ENCODE data around the gene SDK1. TPM values are rescaled to one million over a fixed set of nuclear protein-coding genes. Genes with fewer than 3 reads are reported as not detected.

Gene SDK1
- polyA plus RNA-seq, 1 donor from 2014 or later, result not detected

DNA sequence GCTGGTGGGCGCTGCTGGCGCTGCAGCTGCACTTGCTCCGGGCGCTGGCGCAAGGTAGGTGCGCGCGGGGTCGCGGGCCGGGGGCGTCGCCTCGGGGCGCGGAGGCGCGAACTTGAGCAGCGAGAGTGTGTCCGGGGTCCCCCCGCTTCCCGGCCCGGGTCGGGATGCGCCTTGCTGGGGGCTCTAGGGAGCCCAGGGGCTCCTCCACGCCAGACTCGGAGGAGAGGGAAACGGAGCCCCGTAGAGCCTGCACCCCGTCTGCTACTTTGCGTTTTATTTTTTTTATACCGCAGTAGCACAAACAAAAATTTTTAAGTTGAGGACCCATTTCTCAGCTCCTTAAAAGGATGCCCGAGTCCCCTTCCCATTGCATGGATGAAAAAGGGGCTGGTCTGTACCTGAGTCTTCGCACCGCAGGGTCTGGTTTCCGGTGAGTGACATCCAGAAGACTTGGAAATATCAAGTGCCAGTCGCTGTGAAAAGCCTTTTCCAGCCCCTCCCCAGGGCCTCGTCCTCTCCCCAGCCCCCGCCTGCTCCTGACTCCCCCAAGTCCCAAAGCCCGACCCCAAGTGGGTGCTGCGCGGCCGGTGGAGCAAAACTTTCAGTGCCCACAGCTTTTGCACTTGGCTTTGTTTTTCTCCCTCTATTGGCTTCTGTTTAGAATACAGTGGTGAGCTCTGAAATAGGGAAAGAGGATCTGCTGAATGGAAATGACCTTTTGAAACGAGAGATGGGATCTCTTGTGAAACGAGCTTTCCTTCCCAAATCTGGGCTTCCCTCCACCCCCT lies 973 bp downstream of the SDK1 start:
- H3K4me1 Mint-ChIP-seq, result peaks cover 5 to 10% (median 8%) of the 10 kb centered on the region in 3 donors
- peaks cover 21% of the 10 kb centered on the region for H3K27me3 Mint-ChIP-seq
- H3K4me3 Mint-ChIP-seq, result peak overlapping the region; percentile 84 to 90 (median 86)
- peaks cover 0 to 2% (median 0%) of the 10 kb centered on the region in 3 donors for H3K9me3 Mint-ChIP-seq
- H3K36me3 Mint-ChIP-seq, result no peaks in the 10 kb centered on the region
- peak overlapping the region; percentile 85 to 94 (median 86) for H3K27ac Mint-ChIP-seq

- peak overlapping the region; percentile 35 to 90 (median 66) for H3K4me3 Mint-ChIP-seq
- no peaks in the 10 kb centered on the region for H3K36me3 Mint-ChIP-seq
- H3K27me3 Mint-ChIP-seq, result peaks cover 21% of the 10 kb centered on the region
- peaks cover 5 to 10% (median 8%) of the 10 kb centered on the region in 3 donors for H3K4me1 Mint-ChIP-seq
- no peaks in the 10 kb centered on the region for H3K9me3 Mint-ChIP-seq
- peak overlapping the region in 2 of 3 donors; percentile 85 to 86 for H3K27ac Mint-ChIP-seq
These were observed 1.7 kb downstream of the SDK1 start for GRCh38 chr7:3302681-3303320.

DNA sequence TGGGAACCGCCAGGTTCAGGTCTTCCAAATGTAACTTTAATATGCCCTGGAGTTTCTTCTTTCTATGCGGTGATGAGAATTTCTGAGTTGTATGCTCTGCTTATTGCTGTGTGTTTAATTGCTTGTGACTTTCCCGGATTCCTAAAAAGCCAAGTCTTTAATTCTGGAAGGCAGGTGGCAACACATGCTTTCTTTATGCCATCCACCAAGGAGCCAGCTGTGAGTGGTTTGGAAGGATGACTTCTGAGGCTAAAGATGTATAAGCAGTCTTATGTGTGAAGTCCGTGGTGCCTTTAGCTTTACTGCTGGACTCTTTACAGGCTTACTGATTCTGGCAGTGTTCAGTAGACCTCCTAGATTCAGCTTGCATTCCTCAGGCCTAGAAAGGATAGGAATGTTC lies 3.1 kb downstream of the SDK1 start:
- H3K27me3 Mint-ChIP-seq, result peaks cover 25% of the 10 kb centered on the region

GRCh38 chr7:3307435-3307834 lies 6.4 kb downstream of the SDK1 start:
- no peak overlapping the region for H3K27ac Mint-ChIP-seq
- peaks cover 2 to 11% (median 2%) of the 10 kb centered on the region in 3 donors for H3K4me1 Mint-ChIP-seq
- H3K4me3 Mint-ChIP-seq, result no peak overlapping the region
- H3K36me3 Mint-ChIP-seq, result no peaks in the 10 kb centered on the region
- H3K9me3 Mint-ChIP-seq, result no peaks in the 10 kb centered on the region
- H3K27me3 Mint-ChIP-seq, result peaks cover 18% of the 10 kb centered on the region

More for the DNA sequence above, 3.1 kb downstream of the SDK1 start:
- Mint-ChIP-seq H3K27ac (no peak overlapping the region), H3K36me3 (no peaks in the 10 kb centered on the region), H3K9me3 (no peaks in the 10 kb centered on the region), H3K4me3 (peak overlapping the region in 1 of 4 donors; percentile 44), H3K4me1 (peaks cover 5 to 10% (median 7%) of the 10 kb centered on the region in 3 donors)

DNA sequence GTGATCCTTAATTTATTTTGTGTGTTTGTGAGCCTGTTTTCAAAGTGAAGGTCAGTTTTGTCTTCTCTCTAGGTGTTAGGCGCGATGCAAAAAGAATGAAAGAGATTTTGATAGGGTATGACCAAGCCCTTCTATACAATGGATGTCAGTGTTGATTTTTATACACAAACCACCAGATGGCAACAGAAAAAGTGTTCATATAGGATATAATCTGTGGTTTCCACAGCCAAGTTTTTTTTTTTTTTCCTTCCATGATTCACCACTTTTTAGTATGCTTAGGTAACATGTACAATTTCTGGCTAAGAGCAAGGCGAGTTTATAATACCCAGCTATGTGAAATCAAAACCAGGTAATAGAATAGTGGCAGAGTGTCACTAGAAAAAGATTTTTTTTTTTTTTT lies 8.1 kb downstream of the SDK1 start:
- Mint-ChIP-seq H3K4me3 (no peak overlapping the region), H3K36me3 (no peaks in the 10 kb centered on the region), H3K4me1 (peaks cover 0 to 8% (median 3%) of the 10 kb centered on the region in 3 donors), H3K27me3 (peaks cover 13% of the 10 kb centered on the region), H3K27ac (no peak overlapping the region), H3K9me3 (no peaks in the 10 kb centered on the region)

DNA sequence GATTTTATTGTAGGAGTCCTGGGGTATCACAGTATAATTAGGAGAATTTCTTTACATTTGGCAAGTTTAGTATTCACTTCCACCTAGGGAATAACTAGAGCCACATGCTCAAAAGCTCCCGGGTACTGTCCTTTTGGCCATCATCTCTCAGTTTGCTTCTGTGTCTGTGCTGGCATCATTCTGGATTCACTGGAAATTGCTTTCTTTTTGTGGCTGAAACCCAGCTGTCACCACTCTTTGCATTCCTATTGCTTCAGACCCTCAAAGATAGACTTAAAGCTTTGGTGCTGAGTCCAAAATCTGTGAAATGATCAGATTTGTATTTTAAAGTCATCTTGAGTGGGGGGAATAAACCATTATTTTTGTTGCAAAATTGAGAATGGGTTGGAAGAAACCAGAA lies 8.9 kb downstream of the SDK1 start:
- Mint-ChIP-seq H3K4me1 (peaks cover 0 to 8% (median 3%) of the 10 kb centered on the region in 3 donors), H3K27ac (no peak overlapping the region), H3K36me3 (no peaks in the 10 kb centered on the region), H3K9me3 (no peaks in the 10 kb centered on the region), H3K4me3 (no peak overlapping the region), H3K27me3 (peaks cover 13% of the 10 kb centered on the region)

DNA sequence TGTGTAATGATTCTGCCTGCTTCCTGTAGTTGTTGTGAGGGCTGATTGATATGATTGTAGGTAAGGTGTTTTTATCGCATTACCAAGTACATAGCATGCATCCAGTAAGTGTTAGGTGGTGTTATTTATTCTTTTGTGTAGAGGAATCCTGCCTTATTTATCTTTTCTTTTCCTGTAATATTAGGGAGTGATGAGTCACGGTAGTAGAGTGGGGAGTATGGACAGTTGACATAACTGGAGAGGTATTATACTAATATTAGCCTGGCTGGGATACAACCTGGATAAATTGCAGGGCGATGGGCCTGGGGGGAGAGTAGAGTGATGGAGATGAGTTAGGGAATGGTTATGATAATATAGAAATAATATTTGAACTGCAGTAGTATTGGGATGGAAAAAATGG lies 9.8 kb downstream of the SDK1 start:
- no peak overlapping the region for H3K27ac Mint-ChIP-seq
- no peak overlapping the region for H3K4me3 Mint-ChIP-seq
- H3K27me3 Mint-ChIP-seq, result peaks cover 12% of the 10 kb centered on the region
- H3K4me1 Mint-ChIP-seq, result peaks cover 0 to 8% (median 3%) of the 10 kb centered on the region in 3 donors
- no peaks in the 10 kb centered on the region for H3K36me3 Mint-ChIP-seq
- H3K9me3 Mint-ChIP-seq, result no peaks in the 10 kb centered on the region

DNA sequence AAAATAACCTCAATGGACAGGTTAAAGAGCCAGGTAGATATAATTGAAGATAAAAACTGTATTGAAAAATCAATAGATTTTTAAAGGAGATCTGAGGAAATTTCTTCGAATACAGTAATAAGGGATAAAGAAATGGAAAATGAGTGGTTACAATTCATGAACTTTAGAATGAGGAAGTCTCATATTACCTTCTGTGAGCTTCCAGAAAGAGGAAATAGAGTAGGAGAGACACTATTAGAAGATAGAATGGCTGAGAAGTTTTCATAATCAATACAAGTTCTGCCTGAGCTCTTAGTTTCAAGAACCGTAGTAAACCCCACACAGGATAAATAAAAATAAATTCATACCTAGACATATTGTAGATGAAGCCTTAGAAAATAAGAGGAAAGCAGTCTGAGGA lies 11.5 kb downstream of the SDK1 start:
- Mint-ChIP-seq H3K9me3 (no peaks in the 10 kb centered on the region), H3K27me3 (peaks cover 12% of the 10 kb centered on the region), H3K4me3 (no peak overlapping the region), H3K4me1 (peaks cover 0 to 8% (median 3%) of the 10 kb centered on the region in 3 donors), H3K27ac (no peak overlapping the region), H3K36me3 (no peaks in the 10 kb centered on the region)

- Mint-ChIP-seq H3K4me1 (peaks cover 0 to 2% (median 0%) of the 10 kb centered on the region in 3 donors), H3K4me3 (no peak overlapping the region), H3K27ac (no peak overlapping the region), H3K27me3 (peaks cover 3% of the 10 kb centered on the region), H3K9me3 (no peaks in the 10 kb centered on the region), H3K36me3 (no peaks in the 10 kb centered on the region)
These were observed 17.8 kb downstream of the SDK1 start for GRCh38 chr7:3318874-3319273.

GRCh38 chr7:3321206-3321605 lies 20.2 kb downstream of the SDK1 start:
- Mint-ChIP-seq H3K4me3 (no peak overlapping the region), H3K36me3 (no peaks in the 10 kb centered on the region), H3K9me3 (no peaks in the 10 kb centered on the region), H3K4me1 (peaks cover 0 to 2% (median 0%) of the 10 kb centered on the region in 3 donors), H3K27ac (no peak overlapping the region), H3K27me3 (peaks cover 3% of the 10 kb centered on the region)

GRCh38 chr7:3321745-3322144 lies 20.7 kb downstream of the SDK1 start:
- no peak overlapping the region for H3K4me3 Mint-ChIP-seq
- no peaks in the 10 kb centered on the region for H3K9me3 Mint-ChIP-seq
- H3K36me3 Mint-ChIP-seq, result no peaks in the 10 kb centered on the region
- peaks cover 3% of the 10 kb centered on the region for H3K27me3 Mint-ChIP-seq
- H3K4me1 Mint-ChIP-seq, result peaks cover 0 to 2% (median 0%) of the 10 kb centered on the region in 3 donors
- no peak overlapping the region for H3K27ac Mint-ChIP-seq

DNA sequence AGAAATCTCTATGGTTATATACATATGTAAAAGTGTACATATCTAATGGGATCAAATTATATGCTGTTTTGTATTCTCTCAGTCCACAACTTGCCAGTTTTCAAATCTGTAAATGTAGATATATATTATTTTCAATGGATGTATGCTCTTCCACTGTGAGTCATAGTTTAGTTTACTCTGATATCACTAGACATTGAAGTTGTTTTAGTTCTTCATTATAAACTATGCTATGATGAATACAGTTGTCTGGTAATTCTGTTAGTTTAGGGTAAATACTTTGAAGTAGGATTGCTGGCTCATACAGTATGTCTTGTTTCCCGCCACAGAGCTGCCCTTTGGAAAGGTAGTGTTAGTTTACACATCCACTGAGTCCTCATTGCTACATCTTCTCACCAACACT lies 25.2 kb downstream of the SDK1 start:
- no peak overlapping the region for H3K27ac Mint-ChIP-seq
- H3K4me3 Mint-ChIP-seq, result no peak overlapping the region
- peaks cover 0 to 2% (median 0%) of the 10 kb centered on the region in 3 donors for H3K4me1 Mint-ChIP-seq
- H3K36me3 Mint-ChIP-seq, result no peaks in the 10 kb centered on the region
- H3K9me3 Mint-ChIP-seq, result no peaks in the 10 kb centered on the region
- H3K27me3 Mint-ChIP-seq, result peaks cover 9% of the 10 kb centered on the region

DNA sequence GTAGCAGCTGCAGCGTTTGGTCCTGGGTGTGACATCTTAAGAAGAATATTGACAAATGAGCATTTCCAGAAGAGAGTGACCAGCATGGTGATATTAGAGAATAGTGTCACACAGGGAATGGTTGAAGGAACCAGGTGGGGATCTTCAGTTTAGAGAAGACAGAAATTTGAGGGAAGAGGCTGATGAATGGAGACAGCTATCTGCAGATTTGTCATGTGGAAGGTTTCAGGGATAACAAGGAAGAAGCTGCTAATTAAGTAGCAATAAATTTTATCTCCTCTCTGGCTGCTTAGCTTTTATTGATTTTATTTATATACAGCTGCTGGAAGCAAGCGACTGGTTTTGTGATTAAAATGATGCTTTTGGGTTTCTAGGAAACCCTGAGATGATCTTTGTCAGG lies 26.0 kb downstream of the SDK1 start:
- Mint-ChIP-seq H3K4me3 (no peak overlapping the region), H3K27ac (no peak overlapping the region), H3K36me3 (no peaks in the 10 kb centered on the region), H3K9me3 (no peaks in the 10 kb centered on the region), H3K4me1 (peaks cover 0 to 2% (median 0%) of the 10 kb centered on the region in 3 donors), H3K27me3 (peaks cover 9% of the 10 kb centered on the region)

DNA sequence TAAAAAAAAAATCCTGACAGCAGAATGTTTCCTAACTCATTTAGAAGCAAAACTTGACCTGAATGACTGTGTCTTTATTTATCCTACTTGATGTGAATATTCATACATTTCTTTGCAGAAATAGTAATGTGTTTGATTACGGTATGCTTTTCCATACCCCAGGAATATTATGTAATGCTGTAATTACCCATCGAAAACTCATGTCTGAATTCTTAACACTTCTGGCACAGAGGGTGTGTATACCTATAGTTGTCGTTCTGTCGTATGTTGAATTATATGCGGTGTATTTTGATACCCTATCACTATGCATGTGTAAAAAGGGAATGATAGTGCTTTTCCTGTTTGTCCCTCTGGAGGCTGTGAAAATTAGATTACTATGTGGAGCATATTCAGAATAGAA lies 26.6 kb downstream of the SDK1 start:
- Mint-ChIP-seq H3K27ac (no peak overlapping the region), H3K9me3 (no peaks in the 10 kb centered on the region), H3K36me3 (no peaks in the 10 kb centered on the region), H3K4me3 (no peak overlapping the region), H3K27me3 (peaks cover 9% of the 10 kb centered on the region), H3K4me1 (no peaks in the 10 kb centered on the region)

GRCh38 chr7:3332308-3332707 lies 31.3 kb downstream of the SDK1 start:
- no peak overlapping the region for H3K4me3 Mint-ChIP-seq
- no peaks in the 10 kb centered on the region for H3K9me3 Mint-ChIP-seq
- no peak overlapping the region for H3K27ac Mint-ChIP-seq
- H3K36me3 Mint-ChIP-seq, result no peaks in the 10 kb centered on the region
- H3K27me3 Mint-ChIP-seq, result peaks cover 29% of the 10 kb centered on the region
- no peaks in the 10 kb centered on the region for H3K4me1 Mint-ChIP-seq

DNA sequence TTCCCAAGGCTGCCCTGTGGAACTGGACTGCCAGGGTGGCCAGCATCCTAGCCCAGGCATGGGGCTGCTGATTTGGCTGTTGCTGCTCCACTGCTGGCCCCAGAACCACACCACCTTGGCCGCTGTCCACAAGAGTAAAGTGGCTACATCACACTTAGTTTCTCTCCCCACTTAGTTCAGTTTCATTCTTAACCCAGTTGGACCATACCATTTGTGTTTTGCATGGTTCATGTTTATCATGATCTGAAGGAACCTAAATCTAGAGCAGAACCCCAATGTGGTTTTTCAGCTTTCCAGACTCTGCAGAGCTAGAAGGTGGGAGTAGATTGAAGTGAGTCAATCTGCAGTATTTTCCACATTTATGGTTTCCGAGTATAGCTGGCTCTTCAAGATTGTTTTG lies 32.8 kb downstream of the SDK1 start:
- no peaks in the 10 kb centered on the region for H3K9me3 Mint-ChIP-seq
- H3K4me3 Mint-ChIP-seq, result no peak overlapping the region
- H3K27me3 Mint-ChIP-seq, result peaks cover 27% of the 10 kb centered on the region
- no peaks in the 10 kb centered on the region for H3K4me1 Mint-ChIP-seq
- H3K36me3 Mint-ChIP-seq, result no peaks in the 10 kb centered on the region
- H3K27ac Mint-ChIP-seq, result no peak overlapping the region
